ENCODE results near the gene STX10.
"Not testable (repeated sequence)": the region's sequence is repeated elsewhere in the genome, so short reads cannot be mapped to it uniquely, and the experiment has no call there.

Gene STX10

GRCh38 chr19:13176345-13176744, 26.2 kb upstream of the STX10 start:
- no peak for ATAC-seq (replicated peaks)
- H3K27ac Mint-ChIP-seq: no peak overlapping the region
- H3K9me3 Mint-ChIP-seq: no peaks in the 10 kb centered on the region
- no peaks in the 10 kb centered on the region for H3K27me3 Mint-ChIP-seq
- peaks cover 23 to 30% of the 10 kb centered on the region in 2 donors for H3K4me1 Mint-ChIP-seq (ENCODE audit: low read depth in 2 of 2)
- no peak overlapping the region for H3K4me3 Mint-ChIP-seq
- peaks cover 5% of the 10 kb centered on the region for H3K36me3 Mint-ChIP-seq (ENCODE audit: insufficient read depth)
- no peak for DNase-seq

- peak overlapping the region; percentile 90 to 94 for H3K27ac Mint-ChIP-seq
- peaks cover 41% of the 10 kb centered on the region in 2 donors for H3K4me1 Mint-ChIP-seq (ENCODE audit: low read depth in 2 of 2)
- H3K4me3 Mint-ChIP-seq: peak overlapping the region; percentile 71 to 82
- H3K27me3 Mint-ChIP-seq: no peaks in the 10 kb centered on the region
- H3K9me3 Mint-ChIP-seq: no peaks in the 10 kb centered on the region
- DNase-seq (no peak), ATAC-seq (replicated peaks) (no peak)
- H3K36me3 Mint-ChIP-seq (ENCODE audit: insufficient read depth): no peaks in the 10 kb centered on the region
Measured at GRCh38 chr19:13173139-13173737, 23.1 kb upstream of the STX10 start.

DNA sequence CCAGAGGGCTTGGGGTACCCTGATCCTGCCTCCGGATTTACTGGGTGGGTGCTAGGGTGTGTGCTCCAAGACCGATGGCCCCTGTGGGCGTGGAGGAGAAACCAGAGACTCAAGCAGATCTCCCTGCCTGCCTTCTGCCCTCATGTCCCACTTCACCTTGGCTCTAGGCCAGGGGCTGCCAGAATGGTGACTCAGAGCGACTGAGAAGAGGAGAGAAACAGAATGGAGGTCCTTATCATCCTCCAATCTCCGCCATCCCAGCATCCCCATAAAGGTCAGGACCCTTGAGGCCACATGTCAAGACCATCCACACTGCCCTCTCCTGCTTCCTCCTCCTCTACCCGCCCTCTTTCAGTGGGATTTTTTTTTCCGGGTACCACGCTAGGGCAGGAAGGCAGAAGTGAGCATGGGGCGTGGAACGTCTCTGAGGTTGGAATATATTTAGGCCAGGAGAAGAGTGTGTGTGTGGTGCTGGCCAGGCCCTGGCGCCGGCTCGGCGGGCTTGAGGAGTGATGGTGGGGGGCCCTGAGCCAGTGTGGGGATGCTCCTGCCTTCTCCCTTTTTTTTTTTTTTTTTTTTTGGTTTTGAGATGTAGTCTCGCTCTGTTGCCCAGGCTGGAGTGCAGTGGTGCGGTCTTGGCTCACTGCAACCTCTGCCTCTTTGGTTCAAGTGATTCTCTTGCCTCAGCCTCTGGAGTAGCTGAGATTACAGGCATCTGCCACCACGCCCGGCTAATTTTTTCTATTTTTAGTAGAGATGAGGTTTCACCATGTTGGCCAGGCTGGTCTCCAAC, 22.4 kb upstream of the STX10 start:
- Mint-ChIP-seq H3K27me3 (no peaks in the 10 kb centered on the region), H3K9me3 (no peaks in the 10 kb centered on the region), H3K36me3 (ENCODE audit: insufficient read depth) (peaks cover 4% of the 10 kb centered on the region), H3K4me3 (peak overlapping the region; percentile 71 to 82), H3K4me1 (ENCODE audit: low read depth in 2 of 2) (peaks cover 45 to 46% of the 10 kb centered on the region in 2 donors), H3K27ac (peak overlapping the region; percentile 90 to 94)
- peak; percentile 29 for ATAC-seq (replicated peaks)
- DNase-seq: peak; percentile 65 to 72 (median 68)

DNA sequence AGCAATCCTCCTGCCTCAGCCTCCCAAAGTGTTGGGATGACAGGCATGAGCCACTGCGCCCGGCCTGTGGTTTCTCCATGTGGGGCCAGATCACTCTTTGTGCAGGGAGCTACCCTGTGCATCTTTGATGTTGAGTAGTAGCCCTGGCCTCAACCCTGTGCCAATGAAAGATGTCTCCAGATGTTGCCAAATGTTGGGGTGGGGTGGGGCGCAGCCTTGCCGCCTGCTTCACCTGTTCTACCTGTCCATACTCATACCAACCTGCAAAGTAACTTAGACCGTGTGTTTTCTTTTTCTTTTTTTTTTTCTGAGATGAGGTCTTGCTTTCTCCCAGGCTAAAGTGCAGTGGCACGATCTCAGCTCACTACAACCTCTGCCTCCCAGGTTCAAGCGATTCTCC, 21.0 kb upstream of the STX10 start:
- no peaks in the 10 kb centered on the region for H3K9me3 Mint-ChIP-seq
- H3K4me3 Mint-ChIP-seq: peak overlapping the region; percentile 71 to 82
- peaks cover 54 to 57% of the 10 kb centered on the region in 2 donors for H3K4me1 Mint-ChIP-seq (ENCODE audit: low read depth in 2 of 2)
- ATAC-seq (replicated peaks) (no peak), DNase-seq (no peak)
- H3K27ac Mint-ChIP-seq: peak overlapping the region; percentile 90 to 98
- peaks cover 14% of the 10 kb centered on the region for H3K36me3 Mint-ChIP-seq (ENCODE audit: insufficient read depth)
- no peaks in the 10 kb centered on the region for H3K27me3 Mint-ChIP-seq

DNA sequence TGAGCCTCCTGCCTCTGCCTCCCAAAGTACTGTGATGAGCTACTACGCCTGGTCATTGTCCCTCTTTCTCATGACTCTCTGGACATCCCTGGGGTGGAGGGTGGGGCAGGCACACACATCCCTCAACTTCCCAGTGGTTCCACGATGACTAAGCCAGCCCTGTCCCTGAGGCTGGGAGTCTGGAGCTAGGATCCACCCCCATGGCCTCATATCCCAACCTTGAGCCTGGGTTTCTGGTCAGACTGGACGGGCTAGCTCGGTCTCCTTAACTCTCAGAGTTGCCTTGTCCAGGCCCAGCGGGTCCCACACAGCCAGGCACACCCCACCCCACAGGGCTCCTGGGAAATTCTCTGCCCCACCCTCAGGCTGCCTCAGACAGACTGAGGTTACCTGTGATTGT, 19.6 kb upstream of the STX10 start:
- peak overlapping the region; percentile 66 to 86 for H3K4me3 Mint-ChIP-seq
- no peak for DNase-seq
- no peaks in the 10 kb centered on the region for H3K9me3 Mint-ChIP-seq
- peak overlapping the region; percentile 95 to 98 for H3K27ac Mint-ChIP-seq
- no peak for ATAC-seq (replicated peaks)
- H3K4me1 Mint-ChIP-seq (ENCODE audit: low read depth in 2 of 2): peaks cover 58 to 66% of the 10 kb centered on the region in 2 donors
- no peaks in the 10 kb centered on the region for H3K27me3 Mint-ChIP-seq
- peaks cover 14% of the 10 kb centered on the region for H3K36me3 Mint-ChIP-seq (ENCODE audit: insufficient read depth)

GRCh38 chr19:13166151-13166550, 16.0 kb upstream of the STX10 start:
- DNase-seq; ATAC-seq (replicated peaks); H3K9me3 Mint-ChIP-seq; H3K27me3 Mint-ChIP-seq: not testable (repeated sequence)
- peak overlapping the region; percentile 95 to 98 for H3K27ac Mint-ChIP-seq
- H3K4me3 Mint-ChIP-seq: peak overlapping the region; percentile 45 to 82
- peaks cover 57 to 68% of the 10 kb centered on the region in 2 donors for H3K4me1 Mint-ChIP-seq (ENCODE audit: low read depth in 2 of 2)
- H3K36me3 Mint-ChIP-seq (ENCODE audit: insufficient read depth): peaks cover 19% of the 10 kb centered on the region

GRCh38 chr19:13165162-13165997, 15.2 kb upstream of the STX10 start:
- Mint-ChIP-seq H3K36me3 (ENCODE audit: insufficient read depth) (peaks cover 19% of the 10 kb centered on the region), H3K27me3 (no peaks in the 10 kb centered on the region), H3K4me1 (ENCODE audit: low read depth in 2 of 2) (peaks cover 53 to 65% of the 10 kb centered on the region in 2 donors), H3K4me3 (peak overlapping the region; percentile 82 to 84), H3K9me3 (no peaks in the 10 kb centered on the region), H3K27ac (peak overlapping the region; percentile 94 to 98)
- DNase-seq (no peak), ATAC-seq (replicated peaks) (no peak)

DNA sequence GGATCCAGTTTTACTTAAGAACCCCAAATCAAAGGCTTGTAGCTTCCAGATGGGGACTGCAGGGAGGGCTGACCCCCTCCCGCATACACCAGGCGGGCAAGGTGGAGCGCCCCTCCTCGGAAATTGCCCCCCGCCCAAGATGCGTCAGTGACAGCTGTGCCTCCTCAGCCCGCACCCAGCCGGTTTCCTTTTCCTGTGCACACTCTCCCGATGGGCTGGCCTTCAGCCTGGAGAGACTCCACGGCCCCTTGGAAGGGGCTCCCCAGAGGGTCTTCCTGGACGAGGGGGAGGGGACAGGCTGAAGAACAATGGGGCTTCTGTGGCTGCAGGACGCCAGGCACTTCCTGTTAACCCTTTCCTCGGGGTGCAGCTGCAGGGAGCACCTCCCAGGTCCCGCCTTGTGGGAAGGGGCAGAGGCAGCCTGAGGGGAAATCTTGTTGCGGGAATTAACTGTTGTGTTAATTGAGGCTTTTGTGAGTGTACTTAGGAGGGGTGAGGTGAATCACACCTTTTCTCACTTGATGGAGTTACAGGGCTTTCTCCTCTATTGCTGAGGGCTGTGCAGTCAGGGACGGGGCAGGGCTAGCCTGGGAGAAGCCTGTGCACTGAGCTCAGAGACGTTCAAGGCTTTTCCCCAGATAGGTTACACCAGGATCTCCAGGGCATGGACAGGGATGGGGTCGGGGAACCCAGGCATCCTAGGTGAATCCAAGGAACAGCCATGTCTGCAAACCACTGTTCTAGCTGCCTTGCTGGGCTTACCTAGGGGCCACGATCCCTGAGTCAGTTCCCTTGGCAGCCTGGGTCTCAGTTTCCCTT, 14.4 kb upstream of the STX10 start:
- no peak for ATAC-seq (replicated peaks)
- Mint-ChIP-seq H3K27ac (peak overlapping the region; percentile 92 to 94), H3K4me3 (peak overlapping the region; percentile 83 to 84), H3K9me3 (no peaks in the 10 kb centered on the region), H3K4me1 (ENCODE audit: low read depth in 2 of 2) (peaks cover 45 to 61% of the 10 kb centered on the region in 2 donors), H3K27me3 (no peaks in the 10 kb centered on the region), H3K36me3 (ENCODE audit: insufficient read depth) (peaks cover 19% of the 10 kb centered on the region)
- DNase-seq: no peak

- DNase-seq (peak; percentile 10 to 29 (median 16)), ATAC-seq (replicated peaks) (no peak)
- Mint-ChIP-seq H3K36me3 (ENCODE audit: insufficient read depth) (peaks cover 19% of the 10 kb centered on the region), H3K4me1 (ENCODE audit: low read depth in 2 of 2) (peaks cover 40 to 54% of the 10 kb centered on the region in 2 donors), H3K4me3 (peak overlapping the region; percentile 83 to 84), H3K9me3 (no peaks in the 10 kb centered on the region), H3K27ac (peak overlapping the region; percentile 92 to 94), H3K27me3 (no peaks in the 10 kb centered on the region)
Measured at GRCh38 chr19:13163609-13164342, 13.6 kb upstream of the STX10 start.

GRCh38 chr19:13162724-13163608, 12.8 kb upstream of the STX10 start:
- ATAC-seq (replicated peaks) (peak; percentile 50), DNase-seq (peak; percentile 53 to 65 (median 60))
- Mint-ChIP-seq H3K4me1 (ENCODE audit: low read depth in 2 of 2) (peaks cover 38 to 60% of the 10 kb centered on the region in 2 donors), H3K4me3 (peak overlapping the region; percentile 83 to 84), H3K27me3 (no peaks in the 10 kb centered on the region), H3K27ac (peak overlapping the region; percentile 92 to 94), H3K9me3 (no peaks in the 10 kb centered on the region), H3K36me3 (ENCODE audit: insufficient read depth) (peaks cover 23% of the 10 kb centered on the region)

GRCh38 chr19:13160557-13160956, 10.4 kb upstream of the STX10 start:
- H3K27ac Mint-ChIP-seq: no peak overlapping the region
- H3K9me3 Mint-ChIP-seq: no peaks in the 10 kb centered on the region
- peaks cover 45 to 59% of the 10 kb centered on the region in 2 donors for H3K4me1 Mint-ChIP-seq (ENCODE audit: low read depth in 2 of 2)
- ATAC-seq (replicated peaks) (no peak), DNase-seq (no peak)
- no peak overlapping the region for H3K4me3 Mint-ChIP-seq
- no peaks in the 10 kb centered on the region for H3K27me3 Mint-ChIP-seq
- peaks cover 21% of the 10 kb centered on the region for H3K36me3 Mint-ChIP-seq (ENCODE audit: insufficient read depth)

Measured in effector memory CD8-positive, alpha-beta T cell (primary cell).